K562 (cell line): ENCODE measurements around the gene AMIGO1. TPM values are rescaled to one million over a fixed set of nuclear protein-coding genes. Genes with fewer than 3 reads are reported as not detected.

ENCODE experiments used
- ATAC-seq: fragments of 200-7000 bp; cut with Tn5 transposase; 3 replicates; pipeline ENCODE4 v1.9.1; 2020; ENCODE audit warnings: moderate library complexity
- BruUV-seq: library from RNA; stranded (reverse); fragments of 400-500 nt; replicated peaks from 2 replicates; lab custom pipeline; 2021; lab: Mats Ljungman, UMichigan
- CTCF ChIA-PET: fragments of 300-600 bp; formaldehyde crosslinking; extraction: SDS; loops from one replicate; lab custom pipeline; 2021; ENCODE audit warnings: low intra/inter-chr PET ratio; lab: Yijun Ruan, JAX
- POLR2A ChIA-PET: fragments of 300-600, 350-650 bp; sonication (Branson Sonifier 250); formaldehyde crosslinking; extraction: SDS; loops from one replicate; lab custom pipeline; 2021; ENCODE audit warnings: antibody characterized with exemption, inconsistent platforms; lab: Yijun Ruan, JAX
- DNase-seq, 4 experiments: peaks; one replicate each; pipeline versions ENCODE4 v3.0.0 to v3.0.0-alpha.2; 2011 to 2018; ENCODE audit warnings: low spot score in 3 of 4, mixed read lengths in 3 of 4; ENCODE audit errors: extremely low read depth in 1 of 4
- FAIRE-seq: peaks from 2 replicates; lab custom pipeline; 2011; peaks lifted over from hg19 to GRCh38; lab: Jason Lieb, UNC
- H2AFZ ChIP-seq: 2 replicates; pipeline ENCODE4 v1.6.0; 2011; ENCODE audit warnings: low read depth, low read length, control low read depth, inconsistent platforms
- H3K27ac ChIP-seq: fragments of 200-600 bp; 3 replicates; pipeline ENCODE4 v1.8.0; 2011; ENCODE audit warnings: low read depth, mild to moderate bottlenecking, control low read depth, inconsistent platforms, low read length, moderate library complexity, mixed read lengths; ENCODE audit errors: extremely low read depth
- H3K27me3 ChIP-seq, 2 experiments: fragments of 300-600 bp in 1 of 2; 2 replicates in 1 of 2; 3 replicates in 1 of 2; pipeline versions ENCODE4 v1.6.0 to v1.8.0; 2011; ENCODE audit warnings: inconsistent platforms in 2 of 2, low read length in 2 of 2, mild to moderate bottlenecking in 1 of 2, mixed read lengths in 1 of 2, moderate library complexity in 1 of 2; ENCODE audit not compliant: control insufficient read depth in 2 of 2, insufficient read depth in 2 of 2
- H3K36me3 ChIP-seq: fragments of 300-600 bp; 3 replicates; pipeline ENCODE4 v1.8.0; 2011; ENCODE audit warnings: mild to moderate bottlenecking, low read length, inconsistent platforms; ENCODE audit not compliant: control insufficient read depth, insufficient read depth
- H3K4me1 ChIP-seq, 2 experiments: fragments of 200-600 bp in 1 of 2; replicated peaks in 1 of 2; 2 replicates in 1 of 2; 3 replicates in 1 of 2; pipeline versions ENCODE4 v1.5.1 to v1.8.0; 2011; ENCODE audit warnings: inconsistent platforms in 2 of 2, low read length in 2 of 2, mild to moderate bottlenecking in 1 of 2, mixed read lengths in 1 of 2, moderate library complexity in 1 of 2; ENCODE audit not compliant: control insufficient read depth in 2 of 2, insufficient read depth in 2 of 2
- H3K4me2 ChIP-seq: 2 replicates; pipeline ENCODE4 v1.6.1; 2011; ENCODE audit warnings: low read length, control low read depth, inconsistent platforms, mixed read lengths; ENCODE audit not compliant: insufficient read depth
- H3K4me3 ChIP-seq: fragments of 200-600 bp; sonication (generic), shearing (Covaris generic); 2 replicates; pipeline ENCODE4 v1.5.1; 2016; ENCODE audit warnings: control low read depth, inconsistent platforms
- H3K79me2 ChIP-seq: fragments of 200-600 bp; 3 replicates; pipeline ENCODE4 v1.8.0; 2011; ENCODE audit warnings: low read length, inconsistent platforms; ENCODE audit not compliant: control insufficient read depth, insufficient read depth
- H3K9ac ChIP-seq, 2 experiments: 2 replicates each; pipeline versions ENCODE4 v1.6.0 to v1.6.1; 2011; ENCODE audit warnings: low read depth in 2 of 2, low read length in 2 of 2, control low read depth in 1 of 2, inconsistent platforms in 1 of 2, mild to moderate bottlenecking in 1 of 2, mixed read lengths in 1 of 2; ENCODE audit not compliant: insufficient read depth in 1 of 2
- H3K9me1 ChIP-seq: one replicate; pipeline ENCODE4 v1.6.0; 2011; ENCODE audit warnings: inconsistent platforms, mild to moderate bottlenecking, low read length, moderate library complexity; ENCODE audit not compliant: control insufficient read depth, insufficient read depth
- H3K9me3 ChIP-seq: replicated peaks from 2 replicates; pipeline ENCODE4 v1.5.1; 2011; ENCODE audit warnings: low read depth, low read length, inconsistent platforms; ENCODE audit not compliant: control insufficient read depth, insufficient read depth
- H4K20me1 ChIP-seq: replicated peaks from 2 replicates; pipeline ENCODE4 v1.6.1; 2011; ENCODE audit warnings: low read length, inconsistent platforms, mixed read lengths; ENCODE audit not compliant: control insufficient read depth, insufficient read depth
- ARID1B ChIP-seq: fragments of 450-650 bp; IDR thresholded peaks from 2 replicates; pipeline ENCODE4 v1.6.1; 2016; ENCODE audit warnings: antibody characterized with exemption, mild to moderate bottlenecking, inconsistent platforms
- C11orf30 ChIP-seq: fragments of 450-650 bp; IDR thresholded peaks from 2 replicates; pipeline ENCODE4 v1.6.1; 2016; ENCODE audit warnings: low read depth, mild to moderate bottlenecking
- CAMTA2 ChIP-seq: fragments of 250-450 bp; sonication (Bioruptor Pico); conservative IDR thresholded peaks from 2 replicates; pipeline ENCODE4 v1.5.1; 2022
- CTCF ChIP-seq, 3 experiments: IDR thresholded peaks in 2 of 3; conservative IDR thresholded peaks in 1 of 3; 2 replicates each; pipeline ENCODE4 v1.5.1; 2011 to 2012; ENCODE audit warnings: low read length in 3 of 3, mild to moderate bottlenecking in 3 of 3, control low read depth in 2 of 3, improper control_type of control experiment in 1 of 3, inconsistent platforms in 1 of 3, low read depth in 1 of 3, mixed read lengths in 1 of 3, moderate library complexity in 1 of 3; ENCODE audit not compliant: insufficient read depth in 2 of 3
- HMBOX1 ChIP-seq: sonication (generic); IDR thresholded peaks from 2 replicates; pipeline ENCODE4 v1.6.1; 2016
- JUND ChIP-seq, 2 experiments: IDR thresholded peaks; 2 replicates in 1 of 2; 3 replicates in 1 of 2; pipeline ENCODE4 v1.6.1; 2011; ENCODE audit warnings: borderline replicate concordance in 2 of 2, low read depth in 2 of 2, low read length in 2 of 2, improper control_type of control experiment in 1 of 2, missing biosample characterization in 1 of 2, missing genetic modification characterization in 1 of 2, missing genetic modification reagents in 1 of 2
- WGBS: fragments of 100-300 bp; shearing (Covaris generic); methylation state at CpG from one replicate; pipeline ENCODE4 v1.1.6; 2016; ENCODE audit warnings: low coverage, mixed read lengths; ENCODE audit not compliant: insufficient coverage; ENCODE audit errors: missing lambda C conversion rate; 5-methylcytosine and 5-hydroxymethylcytosine counted together
- in situ Hi-C: fragments of 300-500 bp; cut with MboI; formaldehyde crosslinking; loops from 4 replicates; pipeline ENCODE4 v1.15.0; 2018; ENCODE audit warnings: inconsistent platforms, mixed read lengths
- intact Hi-C: fragments of 100-400 bp; cut with micrococcal nuclease; formaldehyde crosslinking; loops from 2 replicates; pipeline ENCODE4 v1.14.2; 2022
- polyA plus RNA-seq, 8 experiments: library from polyadenylated mRNA; depleted of rRNA in 4 of 8; stranded (reverse) in 5 of 8; unstranded in 3 of 8; fragments of >200 nt; fragmentation: Nextera tagmentation in 2 of 8; fragmentation: Illumina TruSeq in 1 of 8; extraction: Ambion mirVana in 2 of 8; extraction: Trizol in 1 of 8; gene quantifications; 2 replicates each; pipeline versions ENCODE4 v1.2.1 to v1.2.3, GENCODE V29; 2011 to 2014; ENCODE audit warnings: inconsistent platforms in 1 of 8, missing spikeins in 1 of 8
- total RNA-seq, 7 experiments: library from RNA; depleted of rRNA in 6 of 7; stranded (reverse); fragments of >200 nt in 6 of 7; fragmentation: Illumina TruSeq in 2 of 7; extraction: Trizol in 2 of 7; gene quantifications; 2 replicates each; pipeline versions ENCODE4 v1.2.1 to v1.2.3, GENCODE V29; 2011 to 2021; ENCODE audit warnings: low replicate concordance in 1 of 7

AMIGO1 gene
- total and polyA plus RNA-seq, 9 of the 15 experiments (the other 6 are each of a cell fraction or from before 2014, with no cell fraction given) = 0.24 to 1.0 (median 0.54) TPM

GRCh38 chr1:109476825-109477224 is 32.7 kb downstream of the AMIGO1 start (continued):
- TF ChIP-seq JUND (IDR thresholded peaks at IDR 0.05; ENCODE audit: borderline replicate concordance, low read depth, low read length) (0 out of 2 replicates have a peak, but pooled peaks have one; percentile 31), JUND (tag; IDR thresholded peaks at IDR 0.05; ENCODE audit: borderline replicate concordance, low read depth, low read length) (0 out of 3 replicates have a peak, but pooled peaks have one; percentile 18), C11orf30 (0 out of 2 replicates have a peak, but pooled peaks have one; percentile 7)

- no peak overlapping the region for H3K9ac ChIP-seq
- DNase-seq (no peak), FAIRE-seq (no peak), ATAC-seq (no peak)
- H3K9me3 ChIP-seq = no peaks in the 10 kb centered on the region
- no peak overlapping the region for H3K4me2 ChIP-seq
- no peaks in the 10 kb centered on the region for H3K36me3 ChIP-seq
- CTCF ChIA-PET = no interaction called here
- TF ChIP-seq CAMTA2 = no peak
- TF ChIP-seq HMBOX1 = 0 out of 2 replicates have a peak, but pooled peaks have one; percentile 4
- TF ChIP-seq ARID1B = no peak
- TF ChIP-seq CTCF (IDR thresholded peaks at IDR 0.05 in 2 of 3, conservative IDR thresholded peaks at IDR 0.05 in 1 of 3; ENCODE audit: insufficient read depth in 2 of 3, low read depth in 1 of 3, low read length in 3 of 3) = no peak
- TF ChIP-seq, all 486 proteins: peak for 1
- H3K27me3 ChIP-seq = peaks cover 50 to 88% of the 10 kb centered on the region in 2 experiments
- H3K4me3 ChIP-seq = no peak overlapping the region
- no peak overlapping the region for H3K27ac ChIP-seq
- POLR2A ChIA-PET = no interaction called here
- H3K79me2 ChIP-seq = no peaks in the 10 kb centered on the region
- in situ Hi-C loops = no loop called here
- intact Hi-C loops = no loop called here
- 14% methylated on average over 9 of the region's 9 CpGs for WGBS
- no TSS peak for BruUV-seq
- peaks cover 4% of the 10 kb centered on the region; the same call in 1 of the 2 replicates for H4K20me1 ChIP-seq
- no peak overlapping the region for H2AFZ ChIP-seq
- H3K4me1 ChIP-seq = peaks cover 6 to 11% of the 10 kb centered on the region in 2 experiments; a peak in 4 of 5 replicates
- H3K9me1 ChIP-seq = no peaks in the 10 kb centered on the region
Observed at GRCh38 chr1:109475261-109475660, 34.3 kb downstream of the AMIGO1 start.
